GM12878 (cell line): ENCODE results near the gene NELFB. TPM values are rescaled to one million over a fixed set of nuclear protein-coding genes. Genes with fewer than 3 reads are reported as not detected.
A peak's percentile ranks its signal among the peaks of the same experiment; 100 is the strongest.

Experiments used
- ATAC-seq: fragments of 200-7000 bp; cut with Tn5 transposase; 3 replicates; pipeline ENCODE4 v1.9.1; 2020; ENCODE audit warnings: mild to moderate bottlenecking, moderate library complexity
- BruUV-seq: library from RNA; stranded (reverse); fragments of 400-500 nt; replicated peaks from 2 replicates; lab custom pipeline; 2021; lab: Mats Ljungman, UMichigan
- CTCF ChIA-PET: fragments of 300-600 bp; sonication (Branson Sonifier 250); formaldehyde crosslinking; extraction: SDS; loops from one replicate; lab custom pipeline; 2021; ENCODE audit warnings: inconsistent platforms; lab: Yijun Ruan, JAX
- POLR2A ChIA-PET: fragments of 350-600 bp; formaldehyde crosslinking; extraction: SDS; loops from one replicate; lab custom pipeline; 2021; ENCODE audit warnings: inconsistent platforms; lab: Charles Lee
- RAD21 ChIA-PET: fragments of 300-600 bp; sonication (Branson Sonifier 250); formaldehyde crosslinking; loops from one replicate; lab custom pipeline; 2023; ENCODE audit warnings: antibody characterized with exemption; ENCODE audit not compliant: unreplicated experiment; lab: Charles Lee
- SMC1A ChIA-PET: fragments of 300-600 bp; sonication (Branson Sonifier 250); formaldehyde crosslinking; loops from one replicate; lab custom pipeline; 2023; ENCODE audit not compliant: unreplicated experiment, uncharacterized antibody; lab: Charles Lee
- DNase-seq: peaks from one replicate; pipeline ENCODE4 v3.0.0-alpha.2; 2011; ENCODE audit warnings: low read depth, low spot score
- FAIRE-seq: peaks from 3 replicates; lab custom pipeline; 2011; peaks lifted over from hg19 to GRCh38; lab: Jason Lieb, UNC
- H2AFZ ChIP-seq: 2 replicates; pipeline ENCODE4 v1.6.0; 2011; ENCODE audit warnings: low read depth, low read length, control low read depth; ENCODE audit not compliant: control insufficient read depth
- H3K27ac ChIP-seq: 2 replicates; pipeline ENCODE4 v1.5.1; 2011; ENCODE audit warnings: control low read depth; ENCODE audit not compliant: control insufficient read depth, insufficient read depth
- H3K27me3 ChIP-seq, 2 experiments: replicated peaks in 1 of 2; 2 replicates each; pipeline versions ENCODE4 v1.6.0 to v1.6.1; 2011; ENCODE audit warnings: low read length in 1 of 2; ENCODE audit not compliant: control insufficient read depth in 2 of 2, insufficient read depth in 2 of 2
- H3K36me3 ChIP-seq, 2 experiments: 2 replicates each; pipeline ENCODE4 v1.5.1; 2011; ENCODE audit warnings: low read length in 1 of 2; ENCODE audit not compliant: control insufficient read depth in 2 of 2, insufficient read depth in 2 of 2
- H3K4me1 ChIP-seq: 2 replicates; pipeline ENCODE4 v1.6.1; 2011; ENCODE audit warnings: mild to moderate bottlenecking, low read length, moderate library complexity, mixed read lengths; ENCODE audit not compliant: control insufficient read depth, insufficient read depth
- H3K4me2 ChIP-seq: 2 replicates; pipeline ENCODE4 v1.6.0; 2011; ENCODE audit warnings: control low read depth; ENCODE audit not compliant: control insufficient read depth, insufficient read depth
- H3K4me3 ChIP-seq: fragments of 200-600 bp; sonication (generic); 2 replicates; pipeline ENCODE4 v1.5.1; 2016
- H3K79me2 ChIP-seq: 2 replicates; pipeline ENCODE4 v1.6.0; 2011; ENCODE audit warnings: low read length; ENCODE audit not compliant: control insufficient read depth, insufficient read depth
- H3K9ac ChIP-seq: 2 replicates; pipeline ENCODE4 v1.8.0; 2011; ENCODE audit warnings: low read length, control low read depth, mixed read lengths; ENCODE audit not compliant: control insufficient read depth, insufficient read depth
- H3K9me3 ChIP-seq: replicated peaks from 3 replicates; pipeline ENCODE4 v1.5.1; 2011; ENCODE audit warnings: mild to moderate bottlenecking, low read length; ENCODE audit not compliant: control insufficient read depth, insufficient read depth
- H4K20me1 ChIP-seq: 2 replicates; pipeline ENCODE4 v1.6.0; 2011; ENCODE audit not compliant: control insufficient read depth, insufficient read depth
- BACH1 ChIP-seq: fragments of 450-650 bp; IDR thresholded peaks from 2 replicates; pipeline ENCODE4 v1.6.1; 2017; ENCODE audit warnings: mild to moderate bottlenecking, borderline replicate concordance
- HDGF ChIP-seq: fragments of 450-650 bp; IDR thresholded peaks from 2 replicates; pipeline ENCODE4 v1.6.1; 2016; ENCODE audit warnings: antibody characterized with exemption
- MXI1 ChIP-seq: fragments of 150-350 bp; IDR thresholded peaks from 2 replicates; pipeline ENCODE4 v1.6.1; 2011; ENCODE audit warnings: low read depth, mild to moderate bottlenecking, inconsistent platforms, low read length, improper control_type of control experiment
- PAX5 ChIP-seq: IDR thresholded peaks from 2 replicates; pipeline ENCODE4 v1.6.1; 2011; ENCODE audit warnings: low read depth, low read length, borderline replicate concordance
- POLR2AphosphoS2 ChIP-seq: IDR thresholded peaks from 2 replicates; pipeline ENCODE4 v1.6.1; 2011; ENCODE audit warnings: low read depth, mild to moderate bottlenecking, low read length, improper control_type of control experiment, moderate library complexity
- POLR2AphosphoS5 ChIP-seq: IDR thresholded peaks from 2 replicates; pipeline ENCODE4 v1.6.1; 2011; ENCODE audit warnings: mild to moderate bottlenecking, low read length, inconsistent platforms
- POU2F2 ChIP-seq: IDR thresholded peaks from 3 replicates; pipeline ENCODE4 v1.6.1; 2011; ENCODE audit warnings: low read depth, mild to moderate bottlenecking, low read length, borderline replicate concordance
- RUNX3 ChIP-seq: IDR thresholded peaks from 2 replicates; pipeline ENCODE4 v1.6.1; 2012; ENCODE audit warnings: low read length, inconsistent platforms
- SMAD5 ChIP-seq: IDR thresholded peaks from 2 replicates; pipeline ENCODE4 v1.6.1; 2016; ENCODE audit warnings: antibody characterized with exemption, low read depth
- SPI1 ChIP-seq: IDR thresholded peaks from 2 replicates; pipeline ENCODE4 v1.6.1; 2011; ENCODE audit warnings: low read depth, mild to moderate bottlenecking, low read length, moderate library complexity, borderline replicate concordance; ENCODE audit not compliant: insufficient read depth
- TARDBP ChIP-seq: IDR thresholded peaks from 2 replicates; pipeline ENCODE4 v1.6.1; 2016; ENCODE audit warnings: borderline replicate concordance
- TCF3 ChIP-seq: IDR thresholded peaks from 2 replicates; pipeline ENCODE4 v1.6.1; 2012; ENCODE audit warnings: low read depth, mild to moderate bottlenecking, low read length, borderline replicate concordance; ENCODE audit not compliant: insufficient read depth
- WGBS: methylation state at CpG from one replicate; pipeline ENCODE4 v1.1.6; 2016; ENCODE audit warnings: low lambda C conversion rate; ENCODE audit not compliant: insufficient replicate concordance, insufficient coverage; ENCODE audit errors: missing lambda C conversion rate; 5-methylcytosine and 5-hydroxymethylcytosine counted together
- in situ Hi-C: fragments of 300-500 bp; cut with MboI; formaldehyde crosslinking; loops from 9 replicates; pipeline ENCODE4 v1.14.3; 2018; ENCODE audit warnings: mixed read lengths
- intact Hi-C: fragments of 100-400 bp; cut with micrococcal nuclease; formaldehyde crosslinking; loops from one replicate; pipeline ENCODE4 v1.14.2; 2022; ENCODE audit not compliant: unreplicated experiment
- polyA plus RNA-seq, 11 experiments: library from polyadenylated mRNA; depleted of rRNA in 4 of 11; unstranded in 6 of 11; stranded (reverse) in 5 of 11; fragments of >200 nt; fragmentation: Nextera tagmentation in 4 of 11; fragmentation: Illumina TruSeq in 1 of 11; extraction: Ambion mirVana in 4 of 11; extraction: Trizol in 1 of 11; gene quantifications; 1 replicate in 1 of 11; 2 replicates in 10 of 11; pipeline versions ENCODE4 v1.2.1 to v1.2.3, GENCODE V29; 2011 to 2016; ENCODE audit warnings: inconsistent platforms in 2 of 11, missing spikeins in 2 of 11, low read depth in 1 of 11
- total RNA-seq, 4 experiments: library from RNA; depleted of rRNA in 3 of 4; stranded (reverse); fragments of >200 nt in 3 of 4; fragmentation: Illumina TruSeq in 1 of 4; extraction: Trizol in 1 of 4; gene quantifications; 2 replicates each; pipeline versions ENCODE4 v1.2.1 to v1.2.3, GENCODE V29; 2013 to 2021

NELFB gene
- total and polyA plus RNA-seq, 10 of the 15 experiments (the other 5 are each of a cell fraction or from before 2014, with no cell fraction given): 0.19 to 63.4 (median 30.9) TPM

- intact Hi-C loops (no loop called here), in situ Hi-C loops (no loop called here)
Measured at GRCh38 chr9:137243626-137244485, 11.3 kb upstream of the NELFB start.

More at GRCh38 chr9:137243626-137244485, 11.3 kb upstream of the NELFB start:
- no peak for ATAC-seq
- BruUV-seq: no TSS peak
- H3K4me2 ChIP-seq: peak overlapping the region; percentile 91
- no peak overlapping the region for H3K4me3 ChIP-seq
- WGBS: 49% methylated on average over 15 of the region's 15 CpGs
- no peak for FAIRE-seq
- peaks cover 23% of the 10 kb centered on the region for H3K4me1 ChIP-seq
- CTCF ChIA-PET: no interaction called here
- no peaks in the 10 kb centered on the region for H3K27me3 ChIP-seq
- no peak overlapping the region for H2AFZ ChIP-seq
- SMC1A ChIA-PET: no interaction called here
- TF ChIP-seq PAX5 (peak; percentile 35; the same call in 1 of the 2 replicates), MXI1 (no peak), POLR2AphosphoS5 (peak; percentile 74), TARDBP (peak; percentile 40; the same call in 1 of the 2 replicates), HDGF (no peak), BACH1 (peak; percentile 54; the same call in 1 of the 2 replicates), TCF3 (no peak), RUNX3 (no peak), POU2F2 (peak; percentile 53; the same call in 1 of the 3 replicates), POLR2AphosphoS2 (peak; percentile 43), SPI1 (peak; percentile 38; the same call in 1 of the 2 replicates), SMAD5 (peak; percentile 55; the same call in 1 of the 2 replicates)
- peaks cover 8 to 14% of the 10 kb centered on the region in 2 experiments for H3K36me3 ChIP-seq
- no peak overlapping the region for H3K27ac ChIP-seq
- H3K9me3 ChIP-seq: no peaks in the 10 kb centered on the region
- peaks cover 4% of the 10 kb centered on the region; the same call in 1 of the 2 replicates for H4K20me1 ChIP-seq
- H3K79me2 ChIP-seq: peaks cover 29% of the 10 kb centered on the region
- RAD21 ChIA-PET: no interaction called here
- no peak for DNase-seq
- POLR2A ChIA-PET: interaction anchor here (1.6 to 9.2 kb wide), 3 partner anchors 11 to 164 kb away, joined by 3 to 112 read pairs (median 6); partner anchors contain the start of gene NELFB
- no peak overlapping the region; the same call in 1 of the 2 replicates for H3K9ac ChIP-seq
